ENCODE data around the gene SLC20A1. TPM values are rescaled to one million over a fixed set of nuclear protein-coding genes. Genes with fewer than 3 reads are reported as not detected.

Gene SLC20A1
- total RNA-seq, 1 experiment from 2014 or later: 123 TPM

GRCh38 chr2:112710956-112711750 is 65.4 kb downstream of the SLC20A1 start:
- DNase-seq: no peak
- peaks cover 3% of the 10 kb centered on the region for H3K27me3 Mint-ChIP-seq (ENCODE audit: low read depth)
- no peak overlapping the region for H2BK120ac ChIP-seq (ENCODE audit: low read depth, low read length, poor library complexity, severe bottlenecking)
- H3K27ac ChIP-seq (ENCODE audit: insufficient read length, low read depth, low read length): no peak overlapping the region
- no peak overlapping the region for H3K4me3 Mint-ChIP-seq
- H2AFZ ChIP-seq (ENCODE audit: low read length): no peak overlapping the region
- no peaks in the 10 kb centered on the region; the same call in 1 of the 2 replicates for H3K79me2 ChIP-seq (ENCODE audit: insufficient read depth, low read length)
- no peaks in the 10 kb centered on the region for H3K27me3 ChIP-seq (ENCODE audit: insufficient read depth, low read length)
- no peak overlapping the region for H4K91ac ChIP-seq (ENCODE audit: insufficient read length, low read depth, low read length)
- H3T11ph ChIP-seq (ENCODE audit: low read length): no peak overlapping the region
- no peak overlapping the region for H4K8ac ChIP-seq (replicated peaks; ENCODE audit: insufficient read length, low read depth, low read length)
- no peak overlapping the region for H2AK5ac ChIP-seq (ENCODE audit: insufficient read length, low read length)
- H2BK5ac ChIP-seq (ENCODE audit: insufficient read length, low read length): no peak overlapping the region
- H3K27ac Mint-ChIP-seq: no peak overlapping the region
- no peaks in the 10 kb centered on the region for H3K4me1 ChIP-seq (ENCODE audit: insufficient read depth, low read length)
- H3K79me1 ChIP-seq (ENCODE audit: insufficient read depth, low read depth, low read length, poor library complexity, severe bottlenecking): no peaks in the 10 kb centered on the region
- no peaks in the 10 kb centered on the region for H3K9me3 ChIP-seq (ENCODE audit: control insufficient read depth, low read depth, low read length)
- no peaks in the 10 kb centered on the region for H3K23me2 ChIP-seq (ENCODE audit: insufficient read length, low read depth, low read length, poor library complexity, severe bottlenecking)
- no peak overlapping the region for H2BK20ac ChIP-seq (ENCODE audit: low read depth, low read length, poor library complexity, severe bottlenecking)
- no peaks in the 10 kb centered on the region for H3K36me3 Mint-ChIP-seq (ENCODE audit: insufficient read depth in 1 of 3, low read depth in 3 of 3)
- H3K4me2 ChIP-seq (ENCODE audit: insufficient read depth, insufficient read length, low read length): no peak overlapping the region
- H2BK12ac ChIP-seq (ENCODE audit: insufficient read length, low read depth, low read length): no peak overlapping the region
- no peak overlapping the region for H3K9ac ChIP-seq (ENCODE audit: extremely low read depth, insufficient read length, low read length)
- no peak overlapping the region; the same call in 1 of the 2 replicates for H3K14ac ChIP-seq (ENCODE audit: insufficient read depth, low read length)
- H3K4ac ChIP-seq (ENCODE audit: low read depth, low read length): no peak overlapping the region
- no peaks in the 10 kb centered on the region for H4K20me1 ChIP-seq (ENCODE audit: control insufficient read depth, insufficient read depth, insufficient read length)
- H3K18ac ChIP-seq (ENCODE audit: insufficient read length, low read depth, low read length): no peak overlapping the region
- no CpG with 5 or more reads among the region's 9 CpGs for WGBS (ENCODE audit: extremely low coverage, insufficient read length, low lambda C conversion rate)
- no peaks in the 10 kb centered on the region for H3K4me1 Mint-ChIP-seq
- no peak overlapping the region for H4K5ac ChIP-seq (ENCODE audit: insufficient read length, low read depth, low read length)
- no peak overlapping the region for H3K56ac ChIP-seq (ENCODE audit: insufficient read length, low read depth, low read length)
- H2BK15ac ChIP-seq (ENCODE audit: low read depth, low read length): no peak overlapping the region
- no peak for TF ChIP-seq CTCF (conservative IDR thresholded peaks at IDR 0.05)
- no peaks in the 10 kb centered on the region; a peak in 1 of 5 replicates for H3K9me3 Mint-ChIP-seq
- H3K23ac ChIP-seq (ENCODE audit: insufficient read length, low read depth, low read length): no peak overlapping the region

Data from H9 (cell line).